GM12874 (cell line): ENCODE results near the gene RNF13.

Experiments used
- CTCF ChIP-seq: IDR thresholded peaks from 2 replicates; pipeline ENCODE4 v1.5.1; 2011; ENCODE audit warnings: low read depth, mild to moderate bottlenecking, control low read depth, low read length, moderate library complexity; ENCODE audit not compliant: insufficient read depth

RNF13 gene

GRCh38 chr3:149871855-149872254 lies 58.8 kb downstream of the RNF13 start:
- no peak for TF ChIP-seq CTCF

DNA sequence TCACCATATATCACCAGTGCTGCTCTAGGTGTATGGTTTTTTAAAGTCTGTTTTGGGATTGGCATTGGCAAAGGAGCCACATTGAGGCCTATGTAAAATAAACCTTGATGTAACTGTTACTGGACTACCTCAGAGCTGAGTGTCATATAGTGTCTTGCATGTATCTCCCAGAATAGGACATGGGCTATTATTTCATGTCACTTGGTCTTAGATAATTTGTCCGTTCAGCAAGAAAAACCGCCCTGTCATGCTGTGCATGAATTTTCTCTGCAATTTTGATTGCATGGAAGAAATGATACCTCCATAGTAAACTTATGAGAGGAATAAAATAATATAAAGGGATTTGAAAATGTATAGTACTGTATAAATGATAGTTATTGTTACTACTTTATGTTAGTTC lies 59.6 kb downstream of the RNF13 start:
- no peak for TF ChIP-seq CTCF

DNA sequence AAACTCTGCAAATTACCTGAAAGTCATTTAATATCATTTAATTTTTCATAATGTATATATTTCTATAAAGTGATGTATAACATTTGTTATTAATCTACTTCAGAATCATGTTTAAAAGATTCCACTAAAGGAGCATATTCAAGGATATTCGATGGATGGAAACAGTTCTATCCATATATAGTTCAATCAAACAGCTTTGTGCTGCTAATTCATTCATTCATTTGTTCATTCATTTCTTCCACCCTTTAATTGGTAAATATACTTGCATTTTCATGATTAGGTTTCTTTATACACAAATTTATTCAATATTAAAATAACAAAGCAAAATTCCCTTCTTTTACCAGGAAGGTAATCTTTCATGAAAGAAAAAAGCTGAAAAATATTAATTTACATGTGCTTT lies 64.7 kb downstream of the RNF13 start:
- no peak for TF ChIP-seq CTCF

DNA sequence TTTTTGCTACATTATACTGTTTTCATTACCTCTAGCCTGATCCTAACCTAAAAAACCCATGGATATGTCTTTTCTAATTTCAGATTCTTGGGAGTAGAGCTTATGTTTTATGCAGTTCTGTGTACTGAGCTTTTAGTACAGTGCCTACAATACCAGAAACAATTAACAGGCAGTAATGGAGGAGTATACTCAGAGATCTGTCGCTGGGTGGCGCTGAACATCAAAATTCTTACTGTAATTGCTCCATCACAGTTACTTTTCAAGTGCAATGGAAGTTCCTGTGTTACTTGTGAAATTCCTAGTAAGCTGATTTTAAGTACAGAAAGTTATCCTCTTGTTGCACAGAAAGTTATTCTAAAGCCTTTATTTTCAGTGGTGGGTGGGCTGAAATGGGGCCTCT lies 66.9 kb downstream of the RNF13 start:
- peak; percentile 43; the same call in 1 of the 2 replicates for TF ChIP-seq CTCF

DNA sequence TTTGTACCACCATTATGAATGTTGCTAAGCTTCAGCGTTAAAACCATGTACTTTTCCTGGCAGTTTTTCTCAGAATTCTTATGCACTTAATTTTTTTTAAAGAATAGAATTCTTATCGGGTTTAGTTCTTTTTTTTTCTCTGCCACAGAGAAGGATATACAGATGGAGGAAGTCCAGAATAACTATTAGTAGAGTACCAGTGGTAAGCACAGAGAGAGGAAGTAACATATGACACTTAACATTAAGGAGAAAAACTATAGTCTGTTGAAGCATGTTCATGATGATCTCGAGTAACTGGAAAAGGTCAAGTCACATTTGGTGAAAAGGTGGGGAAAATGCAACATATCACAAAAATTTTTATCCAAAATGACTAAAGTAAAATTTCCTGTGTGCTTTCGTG lies 68.9 kb downstream of the RNF13 start:
- TF ChIP-seq CTCF, result no peak

DNA sequence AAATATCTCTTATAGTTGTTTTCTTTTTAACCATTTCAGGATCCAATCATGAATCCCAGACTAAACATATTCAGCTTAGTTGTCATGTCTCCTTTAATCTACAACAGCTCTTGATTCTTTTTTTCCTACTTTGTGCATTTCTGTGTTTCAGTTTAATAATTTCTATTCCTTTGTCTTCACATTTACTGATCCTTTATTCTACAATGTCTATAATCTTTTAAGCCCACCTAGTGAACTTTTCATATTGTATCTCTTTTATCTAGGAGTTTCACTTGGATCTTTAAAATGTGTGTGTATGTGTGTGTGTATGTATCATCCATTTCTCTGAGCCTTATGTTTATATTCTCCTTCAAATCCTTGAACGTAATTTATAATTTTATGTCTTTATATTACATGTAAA lies 70.1 kb downstream of the RNF13 start:
- TF ChIP-seq CTCF, result no peak

DNA sequence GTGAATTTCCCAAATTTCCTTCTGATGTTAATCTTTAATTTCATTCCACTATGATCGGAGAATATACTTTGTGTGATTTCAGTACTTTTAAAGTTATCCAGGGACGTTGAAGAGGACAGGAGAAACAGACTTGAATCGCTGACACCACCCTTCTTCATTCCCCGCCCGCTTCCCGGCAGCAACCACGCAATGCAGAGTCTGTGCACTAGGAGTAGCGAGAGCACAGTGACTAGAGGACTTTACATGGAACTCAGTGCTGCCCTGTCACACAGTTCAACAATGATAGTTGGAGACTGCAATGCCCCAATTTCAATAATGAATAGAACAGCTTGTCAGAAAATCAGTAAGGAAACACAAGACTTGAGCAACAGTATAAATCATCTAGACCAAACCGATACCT lies 73.9 kb downstream of the RNF13 start:
- TF ChIP-seq CTCF, result no peak

DNA sequence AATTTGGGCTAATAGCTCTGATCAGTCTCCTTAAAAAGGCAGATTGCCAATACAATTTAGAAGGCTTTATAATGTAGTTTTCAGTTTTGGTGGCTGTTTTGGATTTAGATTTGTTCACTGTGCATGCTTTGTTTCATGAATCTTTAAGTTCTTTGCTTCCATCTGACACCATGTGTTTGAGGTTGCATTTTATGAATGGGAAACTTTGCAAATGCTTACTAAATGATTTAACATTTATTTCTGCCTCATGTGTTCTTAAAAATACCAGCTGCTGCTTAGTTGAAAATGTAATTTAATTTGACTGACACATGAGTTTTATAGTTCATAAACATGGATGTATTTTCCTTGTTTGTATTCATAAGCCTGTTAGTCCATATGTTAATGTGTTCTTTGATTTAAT lies 78.6 kb downstream of the RNF13 start:
- no peak for TF ChIP-seq CTCF
